Neural crest cell (in vitro differentiated cells): ENCODE results near the gene GSTA1. TPM values are rescaled to one million over a fixed set of nuclear protein-coding genes. Genes with fewer than 3 reads are reported as not detected.
"Not testable (repeated sequence)": the region's sequence is repeated elsewhere in the genome, so short reads cannot be mapped to it uniquely, and the experiment has no call there.

Experiments used
- DNase-seq: peaks from one replicate; pipeline ENCODE4 v3.0.0; 2021; ENCODE audit warnings: low read depth, mixed read lengths, low spot score
- H3K27ac Mint-ChIP-seq: one replicate; pipeline ENCODE4 v1.8.0; 2021; ENCODE audit warnings: mild to moderate bottlenecking, mixed read lengths; ENCODE audit not compliant: unreplicated experiment
- H3K27me3 Mint-ChIP-seq: 2 replicates; pipeline ENCODE4 v1.8.0; 2021; ENCODE audit warnings: low read depth, mild to moderate bottlenecking, mixed read lengths
- H3K36me3 Mint-ChIP-seq: 2 replicates; pipeline ENCODE4 v1.8.0; 2021; ENCODE audit warnings: low read depth, mild to moderate bottlenecking, mixed read lengths
- H3K4me1 Mint-ChIP-seq: 2 replicates; pipeline ENCODE4 v1.8.0; 2021; ENCODE audit warnings: mixed read lengths
- H3K4me3 Mint-ChIP-seq: one replicate; pipeline ENCODE4 v1.8.0; 2021; ENCODE audit warnings: mild to moderate bottlenecking, mixed read lengths
- H3K9me3 Mint-ChIP-seq: 2 replicates; pipeline ENCODE4 v1.8.0; 2021; ENCODE audit warnings: mixed read lengths
- CTCF ChIP-seq: fragments of 200-600 bp; sonication (generic); conservative IDR thresholded peaks from 2 replicates; pipeline ENCODE4 v1.5.0; 2021; ENCODE audit warnings: antibody characterized with exemption, mild to moderate bottlenecking
- total RNA-seq: library from RNA; stranded (reverse); gene quantifications from 2 replicates; pipeline ENCODE4 v1.2.1, GENCODE V29; 2021

The GSTA1 gene
- total RNA-seq, 1 donor from 2014 or later: not detected

DNA sequence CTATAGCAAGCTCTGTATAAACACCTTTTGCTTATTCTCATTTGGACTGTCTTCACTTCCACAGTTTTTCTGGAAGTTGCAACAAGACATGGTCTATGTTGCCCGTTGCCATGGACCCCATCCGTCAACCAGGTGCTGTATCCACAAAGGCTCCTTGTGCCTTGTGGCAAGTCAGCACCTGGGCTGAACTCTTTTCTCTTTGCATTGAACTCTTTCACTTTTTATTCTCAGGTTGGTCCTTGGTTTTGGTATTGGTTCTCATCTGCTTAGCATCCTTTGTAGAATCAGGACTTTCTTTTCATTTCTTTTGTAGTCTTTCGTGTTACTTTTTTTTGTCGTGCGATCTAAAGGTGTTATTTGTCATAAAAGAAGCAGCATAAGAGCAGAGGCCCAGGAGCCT is 5.0 kb upstream of the GSTA1 start:
- Mint-ChIP-seq H3K4me1 (peaks cover 4% of the 10 kb centered on the region), H3K36me3 (no peaks in the 10 kb centered on the region), H3K4me3 (no peak overlapping the region), H3K27ac (no peak overlapping the region), H3K27me3 (peaks cover 2% of the 10 kb centered on the region), H3K9me3 (no peaks in the 10 kb centered on the region)
- no peak for TF ChIP-seq CTCF
- no peak for DNase-seq

- Mint-ChIP-seq H3K9me3 (no peaks in the 10 kb centered on the region), H3K27me3 (no peaks in the 10 kb centered on the region), H3K27ac (no peak overlapping the region), H3K36me3 (no peaks in the 10 kb centered on the region), H3K4me3 (no peak overlapping the region), H3K4me1 (peaks cover 8% of the 10 kb centered on the region)
- TF ChIP-seq CTCF: no peak
- no peak for DNase-seq
Observed at GRCh38 chr6:52802806-52803205, 810 bp downstream of the GSTA1 start.

GRCh38 chr6:52801188-52801841 is 2.3 kb downstream of the GSTA1 start:
- no peaks in the 10 kb centered on the region for H3K9me3 Mint-ChIP-seq
- DNase-seq: no peak
- no peak for TF ChIP-seq CTCF
- H3K27me3 Mint-ChIP-seq: no peaks in the 10 kb centered on the region
- peaks cover 8% of the 10 kb centered on the region for H3K4me1 Mint-ChIP-seq
- no peak overlapping the region for H3K4me3 Mint-ChIP-seq
- H3K27ac Mint-ChIP-seq: no peak overlapping the region
- H3K36me3 Mint-ChIP-seq: no peaks in the 10 kb centered on the region

- not testable (repeated sequence) for H3K4me3 Mint-ChIP-seq, H3K4me1 Mint-ChIP-seq, DNase-seq, H3K9me3 Mint-ChIP-seq, H3K36me3 Mint-ChIP-seq, H3K27me3 Mint-ChIP-seq, H3K27ac Mint-ChIP-seq
Observed at GRCh38 chr6:52799272-52799671, 4.3 kb downstream of the GSTA1 start.

DNA sequence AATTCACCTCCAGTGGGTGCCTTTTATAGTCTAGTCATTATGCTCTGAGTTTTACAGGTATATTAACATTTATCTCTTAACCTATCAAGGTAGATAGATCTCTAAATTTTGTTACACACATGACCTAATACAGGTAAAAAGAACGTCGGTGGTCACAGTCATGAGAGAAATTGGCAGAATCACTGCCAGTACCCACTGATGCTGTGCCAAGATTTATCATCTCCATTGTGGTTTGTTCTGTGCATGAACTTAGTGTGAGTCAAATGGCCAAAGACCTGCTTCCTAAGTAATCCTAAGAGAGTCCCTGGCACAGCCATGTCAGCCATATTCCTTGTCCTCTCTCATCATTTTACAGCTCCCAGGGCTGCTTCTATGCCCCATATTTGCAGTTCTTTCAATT is 9.2 kb downstream of the GSTA1 start:
- not testable (repeated sequence) for H3K27ac Mint-ChIP-seq, H3K4me1 Mint-ChIP-seq, H3K36me3 Mint-ChIP-seq, DNase-seq, H3K4me3 Mint-ChIP-seq, H3K27me3 Mint-ChIP-seq
- peaks cover 12% of the 10 kb centered on the region for H3K9me3 Mint-ChIP-seq

- no peak for DNase-seq
- Mint-ChIP-seq H3K27ac (no peak overlapping the region), H3K27me3 (peaks cover 8% of the 10 kb centered on the region), H3K4me1 (no peaks in the 10 kb centered on the region), H3K4me3 (no peak overlapping the region), H3K9me3 (peaks cover 12% of the 10 kb centered on the region), H3K36me3 (peaks cover 3% of the 10 kb centered on the region)
- no peak for TF ChIP-seq CTCF
Observed at GRCh38 chr6:52790861-52791260, 12.8 kb downstream of the GSTA1 start.

DNA sequence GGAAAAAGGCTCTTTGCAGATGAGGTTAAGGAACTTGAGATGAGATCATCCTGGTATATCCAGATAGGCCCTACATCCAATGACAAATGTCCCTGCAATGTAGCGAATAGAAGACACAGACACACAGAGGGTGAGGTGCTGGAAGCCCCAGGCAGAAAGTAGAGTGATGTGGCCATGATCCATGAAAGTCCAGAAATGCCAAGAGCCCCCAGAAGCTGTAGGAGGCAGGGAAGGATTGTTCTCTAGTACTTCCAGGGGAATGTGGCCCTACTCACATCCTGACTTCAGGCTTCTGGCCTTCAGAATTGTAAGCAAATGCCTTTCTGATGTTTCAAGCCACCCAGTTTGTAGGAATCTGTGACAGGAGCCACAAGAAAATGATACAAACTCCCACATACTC is 14.0 kb downstream of the GSTA1 start:
- not testable (repeated sequence) for H3K27me3 Mint-ChIP-seq, DNase-seq, H3K36me3 Mint-ChIP-seq, H3K4me3 Mint-ChIP-seq, H3K4me1 Mint-ChIP-seq, H3K27ac Mint-ChIP-seq, H3K9me3 Mint-ChIP-seq
